HEK293T (cell line): ENCODE measurements around the gene POLR3B.

ENCODE experiments used
- BHLHE40 ChIP-seq: fragments of 450-650 bp; IDR thresholded peaks from 2 replicates; pipeline ENCODE4 v1.6.1; 2016; ENCODE audit warnings: mild to moderate bottlenecking, moderate library complexity, borderline replicate concordance
- ELF4 ChIP-seq: fragments of 450-650 bp; IDR thresholded peaks from 2 replicates; pipeline ENCODE4 v1.6.1; 2017; ENCODE audit warnings: antibody characterized with exemption
- LEF1 ChIP-seq: fragments of 450-650 bp; IDR thresholded peaks from 2 replicates; pipeline ENCODE4 v1.6.1; 2017; ENCODE audit warnings: mild to moderate bottlenecking, borderline replicate concordance
- NFRKB ChIP-seq: fragments of 450-650 bp; IDR thresholded peaks from 2 replicates; pipeline ENCODE4 v1.6.1; 2016; ENCODE audit warnings: mild to moderate bottlenecking, moderate library complexity
- PKNOX1 ChIP-seq: fragments of 450-650 bp; IDR thresholded peaks from 2 replicates; pipeline ENCODE4 v1.6.1; 2016
- SUZ12 ChIP-seq: fragments of 450-650 bp; IDR thresholded peaks from 2 replicates; pipeline ENCODE4 v1.6.1; 2016; ENCODE audit warnings: mild to moderate bottlenecking
- ZNF384 ChIP-seq: fragments of 450-650 bp; IDR thresholded peaks from 2 replicates; pipeline ENCODE4 v1.6.1; 2016

- TF ChIP-seq ELF4 (no peak), BHLHE40 (no peak), ZNF384 (no peak), PKNOX1 (no peak), LEF1 (no peak), NFRKB (no peak), SUZ12 (no peak)
These were observed 87.5 kb downstream of the POLR3B start for GRCh38 chr12:106445053-106445452.
